Stimulated activated naive B cell treated with anti-CD40 and anti-IgM and Interleukin-4, amounts not matched to agents 10 μg/mL and 1 μg/mL and 100 μg/mL, for 72 hours (primary cell): Measurements from ENCODE around the gene GADD45GIP1.
"Not testable (repeated sequence)": the region's sequence is repeated elsewhere in the genome, so short reads cannot be mapped to it uniquely, and the experiment has no call there.

Source experiments
- ATAC-seq, 2 donors: fragments of 150-1000 bp; cut with Tn5 transposase; replicated peaks; 2 replicates each; pipeline ENCODE4 v1.10.0; 2021; ENCODE audit warnings: moderate library complexity in 1 of 2
- DNase-seq: peaks from one replicate; pipeline ENCODE4 v3.0.0; 2021
- H3K27ac Mint-ChIP-seq: one replicate; pipeline ENCODE4 v1.8.0; 2022; ENCODE audit warnings: mild to moderate bottlenecking, mixed read lengths
- H3K27me3 Mint-ChIP-seq, 2 donors: one replicate each; pipeline ENCODE4 v1.8.0; 2022; ENCODE audit warnings: mixed read lengths in 2 of 2
- H3K36me3 Mint-ChIP-seq, 2 donors: one replicate each; pipeline ENCODE4 v1.8.0; 2022; ENCODE audit warnings: mixed read lengths in 2 of 2, mild to moderate bottlenecking in 1 of 2
- H3K4me1 Mint-ChIP-seq, 2 donors: one replicate each; pipeline ENCODE4 v1.8.0; 2022; ENCODE audit warnings: mixed read lengths in 2 of 2, mild to moderate bottlenecking in 1 of 2
- H3K4me3 Mint-ChIP-seq, 2 donors: one replicate each; pipeline ENCODE4 v1.8.0; 2022; ENCODE audit warnings: mild to moderate bottlenecking in 2 of 2, mixed read lengths in 2 of 2, moderate library complexity in 1 of 2
- H3K9me3 Mint-ChIP-seq, 2 donors: one replicate each; pipeline ENCODE4 v1.8.0; 2022; ENCODE audit warnings: mixed read lengths in 2 of 2, mild to moderate bottlenecking in 1 of 2

GADD45GIP1 gene

DNA sequence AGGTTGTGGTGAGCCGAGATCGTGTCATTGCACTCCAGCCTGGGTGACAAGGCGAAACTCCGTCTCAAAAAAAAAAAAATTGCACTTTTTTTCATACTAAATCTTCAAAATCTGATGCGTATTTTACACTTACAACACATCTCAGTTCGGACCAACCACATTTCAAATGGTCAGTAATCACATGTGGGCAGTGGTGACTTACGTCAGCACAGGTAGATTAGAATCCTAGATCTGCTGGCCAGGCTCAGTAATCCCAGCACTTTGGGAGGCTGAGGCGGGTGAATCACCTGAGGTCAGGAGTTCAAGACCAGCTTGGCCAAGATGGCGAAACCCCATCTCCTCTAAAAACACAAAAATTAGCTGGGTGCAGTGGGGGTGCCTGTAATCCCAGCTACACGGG, 22.0 kb downstream of the GADD45GIP1 start:
- H3K4me1 Mint-ChIP-seq: peaks cover 40 to 59% of the 10 kb centered on the region in 2 donors

GRCh38 chr19:12933287-12934072, 23.5 kb downstream of the GADD45GIP1 start, which contains the start of gene FARSA:
Gene FARSA (minus strand): TSS chr19:12933711. CDS start chr19:12933696, 15 bp downstream.
- ATAC-seq (peak; percentile 70 to 72), DNase-seq (peak; percentile 82)
- Mint-ChIP-seq H3K36me3 (peaks cover 24 to 40% of the 10 kb centered on the region in 2 donors), H3K27ac (peak within 1 kb of the TSS; percentile 98), H3K4me1 (peaks cover 28 to 44% of the 10 kb centered on the region in 2 donors), H3K4me3 (peak within 1 kb of the TSS; percentile 97 to 98), H3K27me3 (no peaks in the 10 kb centered on the region), H3K9me3 (no peaks in the 10 kb centered on the region)

More for the DNA sequence above, 22.0 kb downstream of the GADD45GIP1 start:
- no peaks in the 10 kb centered on the region for H3K9me3 Mint-ChIP-seq
- H3K36me3 Mint-ChIP-seq: peaks cover 29 to 42% of the 10 kb centered on the region in 2 donors
- ATAC-seq (no peak), DNase-seq (no peak)
- no peaks in the 10 kb centered on the region for H3K27me3 Mint-ChIP-seq
- no peak overlapping the region for H3K27ac Mint-ChIP-seq
- no peak overlapping the region for H3K4me3 Mint-ChIP-seq

DNA sequence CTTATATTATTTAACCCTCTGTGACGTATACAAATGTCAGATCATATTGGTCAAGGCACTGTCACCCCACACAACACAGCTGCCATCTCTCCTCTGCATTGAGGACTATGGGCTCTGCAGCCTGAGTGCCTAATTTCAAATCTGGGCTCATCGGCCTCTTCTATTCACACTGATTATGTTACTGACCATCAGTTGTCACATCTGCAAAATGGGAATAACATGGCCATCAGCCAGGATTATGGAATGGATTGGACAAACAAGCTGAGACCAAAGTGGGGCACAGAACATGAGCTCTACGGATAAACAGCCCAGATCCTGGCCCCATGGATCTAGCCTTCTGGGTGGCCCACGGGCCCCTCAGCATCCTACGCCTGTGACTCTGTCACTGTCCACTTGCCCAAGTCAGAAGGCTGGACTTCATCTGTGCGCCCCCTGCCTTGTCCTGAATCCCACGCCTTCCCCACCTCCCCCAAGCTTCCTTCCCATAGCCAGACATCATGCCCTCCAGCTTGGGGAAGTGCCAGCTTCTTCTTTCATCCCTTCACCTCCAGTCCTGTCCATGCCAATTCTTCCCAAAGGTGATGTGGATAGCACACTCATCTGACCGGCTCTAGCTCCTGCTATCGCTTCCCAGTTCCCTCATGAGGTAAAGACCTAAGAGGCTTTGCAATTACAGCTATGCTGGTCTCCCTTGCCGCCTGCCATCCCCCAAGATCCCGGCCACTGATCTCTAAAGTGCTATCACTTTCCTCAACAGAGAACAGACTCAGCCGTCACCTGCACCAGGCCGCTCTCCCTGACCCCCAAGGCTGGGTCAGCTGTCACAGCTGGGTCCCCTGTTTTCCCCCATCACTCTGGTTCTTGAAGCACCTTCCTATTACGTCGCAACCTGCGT, 24.4 kb downstream of the GADD45GIP1 start:
- DNase-seq (no peak), ATAC-seq (no peak)
- Mint-ChIP-seq H3K4me1 (peaks cover 26 to 37% of the 10 kb centered on the region in 2 donors), H3K27me3 (no peaks in the 10 kb centered on the region), H3K36me3 (peaks cover 27 to 42% of the 10 kb centered on the region in 2 donors), H3K4me3 (peak overlapping the region; percentile 97 to 98), H3K9me3 (no peaks in the 10 kb centered on the region), H3K27ac (peak overlapping the region; percentile 98)

DNA sequence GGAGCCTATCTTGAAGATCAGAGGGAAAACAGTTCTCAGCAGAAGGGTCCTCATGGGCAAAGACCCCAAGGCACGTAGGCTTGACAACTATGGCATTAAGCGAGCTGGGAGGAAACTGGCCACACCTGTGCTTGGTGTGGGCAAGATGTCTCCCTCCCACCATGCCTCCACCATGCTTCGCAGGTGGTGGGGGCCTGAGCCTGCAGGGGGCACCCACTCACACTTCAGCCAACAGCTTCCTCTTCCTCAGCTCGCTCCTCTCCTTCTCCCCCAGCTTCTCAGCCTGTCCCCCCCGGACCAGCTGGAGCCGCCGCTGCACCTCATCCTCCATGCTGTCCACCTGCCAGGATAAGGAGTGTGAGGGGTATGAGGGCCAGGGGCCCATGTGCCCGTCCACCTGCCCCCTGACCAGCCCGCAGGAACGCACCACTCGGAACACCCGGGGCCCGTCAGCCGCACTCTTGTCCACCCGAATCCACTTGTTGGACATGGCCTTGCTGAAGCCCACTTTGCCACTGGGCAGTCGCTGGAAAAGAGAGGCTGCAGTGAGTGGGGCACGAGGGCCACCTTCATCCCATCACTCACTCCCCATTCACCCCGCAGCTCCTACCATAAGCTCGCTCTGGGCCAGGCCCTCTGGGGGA, 26.9 kb downstream of the GADD45GIP1 start:
- no peaks in the 10 kb centered on the region for H3K9me3 Mint-ChIP-seq
- H3K4me1 Mint-ChIP-seq: peaks cover 18 to 23% of the 10 kb centered on the region in 2 donors
- no peak overlapping the region for H3K27ac Mint-ChIP-seq
- no peaks in the 10 kb centered on the region for H3K27me3 Mint-ChIP-seq
- H3K36me3 Mint-ChIP-seq: peaks cover 38 to 51% of the 10 kb centered on the region in 2 donors
- no peak overlapping the region for H3K4me3 Mint-ChIP-seq
- ATAC-seq (no peak), DNase-seq (no peak)

GRCh38 chr19:12924621-12925310, 32.3 kb downstream of the GADD45GIP1 start:
- Mint-ChIP-seq H3K4me3 (no peak overlapping the region), H3K27me3 (no peaks in the 10 kb centered on the region), H3K36me3 (peaks cover 50 to 61% of the 10 kb centered on the region in 2 donors), H3K9me3 (no peaks in the 10 kb centered on the region), H3K27ac (no peak overlapping the region), H3K4me1 (peaks cover 6 to 12% of the 10 kb centered on the region in 2 donors)
- ATAC-seq (no peak), DNase-seq (no peak)

DNA sequence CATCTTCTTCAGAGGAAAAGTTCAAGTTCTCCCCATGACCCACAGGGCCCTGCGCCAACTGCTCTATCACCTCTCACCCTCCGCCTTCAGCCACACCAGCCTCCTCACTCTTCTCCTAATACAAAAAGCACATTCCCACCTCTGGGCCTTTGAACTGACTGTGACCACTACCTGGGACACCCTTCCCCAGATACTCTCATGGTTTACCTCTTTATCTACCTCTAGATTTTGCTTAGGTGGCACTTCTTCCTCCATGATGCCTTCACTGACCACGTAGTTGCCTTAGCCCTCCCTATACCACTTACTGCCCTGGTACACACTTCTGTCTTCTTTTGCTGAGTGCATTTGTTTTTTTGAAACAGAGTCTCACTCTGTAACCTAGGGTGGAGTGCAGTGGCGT, 34.1 kb downstream of the GADD45GIP1 start:
- Mint-ChIP-seq H3K36me3 (peaks cover 38 to 49% of the 10 kb centered on the region in 2 donors), H3K4me3 (no peak overlapping the region), H3K4me1 (peaks cover 18 to 19% of the 10 kb centered on the region in 2 donors), H3K9me3 (no peaks in the 10 kb centered on the region), H3K27ac (peak overlapping the region; percentile 33), H3K27me3 (peaks cover 0 to 4% of the 10 kb centered on the region in 2 donors)
- DNase-seq (no peak), ATAC-seq (no peak)

- no peak overlapping the region for H3K4me3 Mint-ChIP-seq
- peaks cover 0 to 4% of the 10 kb centered on the region in 2 donors for H3K27me3 Mint-ChIP-seq
- H3K9me3 Mint-ChIP-seq: no peaks in the 10 kb centered on the region
- H3K27ac Mint-ChIP-seq: peak overlapping the region; percentile 42
- peaks cover 16 to 19% of the 10 kb centered on the region in 2 donors for H3K4me1 Mint-ChIP-seq
- H3K36me3 Mint-ChIP-seq: peaks cover 30 to 42% of the 10 kb centered on the region in 2 donors
- DNase-seq: no peak
- ATAC-seq: no peak
Observed at GRCh38 chr19:12921047-12921446, 36.0 kb downstream of the GADD45GIP1 start.

DNA sequence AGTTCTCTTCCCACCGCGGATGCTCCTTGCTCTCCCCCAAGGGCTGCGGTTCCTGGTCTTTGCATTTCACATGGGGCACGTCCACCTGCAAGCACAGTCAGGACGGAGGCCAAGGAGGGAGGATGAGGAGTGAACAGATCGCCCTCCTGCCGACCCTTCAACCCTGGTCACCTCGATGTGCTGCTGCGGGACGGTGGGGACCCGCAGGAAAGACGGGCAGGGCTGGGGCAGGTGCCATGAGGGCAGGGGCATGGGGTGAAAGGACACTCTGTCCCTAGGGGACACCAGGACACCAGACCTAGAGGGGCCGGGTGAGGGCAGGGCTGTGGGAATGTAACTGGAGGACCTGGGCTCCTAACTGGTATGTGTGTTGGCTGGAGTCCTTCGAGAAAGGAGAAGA, 38.8 kb downstream of the GADD45GIP1 start:
- H3K36me3 Mint-ChIP-seq: peaks cover 15 to 24% of the 10 kb centered on the region in 2 donors
- peak overlapping the region; percentile 97 for H3K27ac Mint-ChIP-seq
- ATAC-seq (no peak), DNase-seq (no peak)
- no peaks in the 10 kb centered on the region for H3K9me3 Mint-ChIP-seq
- H3K4me1 Mint-ChIP-seq: peaks cover 24 to 35% of the 10 kb centered on the region in 2 donors
- H3K4me3 Mint-ChIP-seq: peak overlapping the region; percentile 59 to 82
- H3K27me3 Mint-ChIP-seq: peaks cover 1 to 4% of the 10 kb centered on the region in 2 donors

- H3K4me1 Mint-ChIP-seq: peaks cover 21 to 38% of the 10 kb centered on the region in 2 donors
- H3K36me3 Mint-ChIP-seq, H3K27me3 Mint-ChIP-seq, H3K27ac Mint-ChIP-seq, DNase-seq, H3K4me3 Mint-ChIP-seq, ATAC-seq, H3K9me3 Mint-ChIP-seq: not testable (repeated sequence)
Observed at GRCh38 chr19:12915860-12916259, 41.2 kb downstream of the GADD45GIP1 start.

GRCh38 chr19:12913851-12914690, 43.0 kb downstream of the GADD45GIP1 start:
- Mint-ChIP-seq H3K9me3 (no peaks in the 10 kb centered on the region), H3K36me3 (peaks cover 1 to 4% of the 10 kb centered on the region in 2 donors), H3K27me3 (peaks cover 2 to 4% of the 10 kb centered on the region in 2 donors), H3K27ac (peak overlapping the region; percentile 69), H3K4me3 (no peak overlapping the region), H3K4me1 (peaks cover 16 to 29% of the 10 kb centered on the region in 2 donors)
- no peak for DNase-seq
- ATAC-seq: peak; percentile 50 to 56

- Mint-ChIP-seq H3K4me1 (peaks cover 10 to 19% of the 10 kb centered on the region in 2 donors), H3K9me3 (no peaks in the 10 kb centered on the region), H3K4me3 (no peak overlapping the region), H3K27ac (no peak overlapping the region), H3K27me3 (peaks cover 0 to 4% of the 10 kb centered on the region in 2 donors), H3K36me3 (peaks cover 0 to 1% of the 10 kb centered on the region in 2 donors)
- peak in 1 of 2 donors; percentile 36 for ATAC-seq
- no peak for DNase-seq
Observed at GRCh38 chr19:12913011-12913561, 43.9 kb downstream of the GADD45GIP1 start.

DNA sequence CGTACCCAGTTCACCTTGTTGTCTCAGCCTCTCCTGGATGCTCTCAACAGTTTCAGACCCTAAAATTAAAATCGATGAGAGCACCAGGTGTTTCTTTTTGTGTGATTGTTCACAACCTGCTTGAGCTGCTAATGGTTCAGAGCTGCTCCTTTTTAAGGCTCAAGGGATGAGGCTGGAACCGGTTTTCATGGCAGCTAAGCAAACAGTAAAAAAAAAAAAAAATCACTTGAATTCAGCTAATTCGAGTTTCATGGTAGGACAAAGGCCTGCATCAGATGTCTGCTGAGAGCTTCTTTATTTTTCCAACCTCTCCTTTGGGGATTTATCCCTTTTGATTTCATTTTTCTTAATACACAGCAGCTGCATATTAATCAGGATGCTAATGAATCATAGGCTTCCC, 44.5 kb downstream of the GADD45GIP1 start:
- H3K4me1 Mint-ChIP-seq: peaks cover 10 to 19% of the 10 kb centered on the region in 2 donors
- no peak overlapping the region for H3K27ac Mint-ChIP-seq
- DNase-seq (no peak), ATAC-seq (no peak)
- H3K27me3 Mint-ChIP-seq: peaks cover 0 to 4% of the 10 kb centered on the region in 2 donors
- H3K9me3 Mint-ChIP-seq: no peaks in the 10 kb centered on the region
- peaks cover 0 to 1% of the 10 kb centered on the region in 2 donors for H3K36me3 Mint-ChIP-seq
- H3K4me3 Mint-ChIP-seq: no peak overlapping the region
